ENCODE results near the gene DLK1.

The DLK1 gene

DNA sequence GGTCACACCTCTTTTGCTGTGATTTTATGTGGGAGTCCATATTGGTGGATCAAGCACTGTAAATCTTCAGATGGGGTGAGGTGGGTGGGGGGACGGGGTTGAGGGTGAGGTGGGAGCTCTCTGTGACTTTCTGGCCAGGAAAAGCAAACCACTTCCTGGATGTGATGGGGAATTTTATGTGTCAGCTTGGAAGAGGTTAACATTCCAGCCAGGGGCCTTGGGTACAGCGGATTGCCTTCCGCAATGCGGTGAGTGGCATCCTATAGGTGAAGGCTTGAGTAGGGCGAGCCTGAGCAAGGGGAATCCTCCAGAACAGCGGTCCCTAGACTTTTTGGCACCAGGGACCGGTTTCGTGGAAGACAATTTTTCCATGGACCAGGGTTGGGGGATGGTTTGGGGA is 36.2 kb downstream of the DLK1 start:
- TF ChIP-seq CTCF (IDR thresholded peaks at IDR 0.05; ENCODE audit: low read depth, low read length): no peak
- H3K4me3 ChIP-seq (replicated peaks in 1 of 2; ENCODE audit: low read depth in 2 of 2, low read length in 2 of 2): no peak overlapping the region
- no peak for DNase-seq (ENCODE audit: low read depth in 2 of 2)

GRCh38 chr14:100764471-100765115 is 37.9 kb downstream of the DLK1 start:
- no peak for TF ChIP-seq CTCF (IDR thresholded peaks at IDR 0.05; ENCODE audit: low read depth, low read length)
- H3K4me3 ChIP-seq (replicated peaks in 1 of 2; ENCODE audit: low read depth in 2 of 2, low read length in 2 of 2): no peak overlapping the region
- DNase-seq (ENCODE audit: low read depth in 2 of 2): no peak

DNA sequence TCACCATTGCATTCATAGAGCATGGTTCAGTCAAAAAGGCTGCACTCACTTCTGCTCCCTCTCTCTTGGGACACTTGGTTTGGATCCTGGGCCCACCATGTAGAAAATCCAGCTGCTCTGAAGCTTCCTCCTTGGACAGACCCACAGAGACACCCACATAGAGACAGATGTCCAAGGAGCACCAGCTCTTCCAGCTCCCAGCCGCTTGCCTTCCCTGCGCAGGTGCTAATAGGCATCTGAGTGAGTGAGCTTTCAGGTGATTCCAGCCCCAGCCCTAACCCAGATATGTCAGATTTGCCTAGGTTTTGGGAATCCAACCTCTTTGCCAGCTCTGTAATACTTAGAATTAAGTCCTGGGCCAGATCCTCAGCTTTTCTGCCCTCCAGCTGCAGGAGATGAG is 38.6 kb downstream of the DLK1 start:
- no peak overlapping the region for H3K4me3 ChIP-seq (replicated peaks in 1 of 2; ENCODE audit: low read depth in 2 of 2, low read length in 2 of 2)
- DNase-seq (ENCODE audit: low read depth in 2 of 2): no peak
- no peak for TF ChIP-seq CTCF (IDR thresholded peaks at IDR 0.05; ENCODE audit: low read depth, low read length)

GRCh38 chr14:100765991-100766390 is 39.3 kb downstream of the DLK1 start:
- TF ChIP-seq CTCF (IDR thresholded peaks at IDR 0.05; ENCODE audit: low read depth, low read length): no peak
- no peak overlapping the region for H3K4me3 ChIP-seq (replicated peaks in 1 of 2; ENCODE audit: low read depth in 2 of 2, low read length in 2 of 2)
- no peak for DNase-seq (ENCODE audit: low read depth in 2 of 2)

DNA sequence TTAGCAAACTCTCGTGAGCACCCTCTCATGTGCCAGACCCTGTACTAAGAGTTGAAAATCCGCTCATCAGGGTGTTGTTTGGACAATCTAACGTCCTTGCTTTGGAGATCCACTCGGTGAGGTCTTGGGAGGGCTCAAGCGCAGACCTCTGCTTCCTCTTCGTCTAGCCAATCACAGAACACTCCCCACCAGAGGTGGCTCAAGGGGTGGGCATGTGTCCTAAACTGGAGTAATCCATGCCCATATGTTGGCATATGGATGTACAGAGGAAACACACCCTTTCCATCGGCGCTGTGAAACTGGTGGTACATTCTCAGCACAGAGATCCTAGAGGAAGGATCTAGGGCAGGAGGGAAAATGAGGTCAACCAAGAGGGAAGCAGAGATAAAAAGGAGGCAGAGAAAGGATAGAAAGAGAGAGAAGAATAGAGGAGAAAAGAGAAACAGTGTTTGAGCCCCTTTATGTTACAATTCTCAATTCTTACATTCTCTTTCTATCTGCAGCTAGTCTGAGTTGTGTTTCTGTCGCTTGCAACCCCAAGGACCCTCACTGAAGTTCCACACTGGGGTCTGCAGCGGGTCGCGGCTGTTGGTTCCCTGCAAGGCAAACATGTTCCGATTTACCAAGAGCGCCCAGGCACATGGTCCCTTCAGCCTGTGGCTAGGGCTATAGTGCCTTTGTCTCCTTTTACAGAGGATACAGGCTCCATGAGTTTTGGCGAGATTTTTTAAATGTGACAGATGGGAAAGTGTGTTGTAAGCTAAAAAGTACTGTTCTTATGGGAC is 40.5 kb downstream of the DLK1 start:
- H3K4me3 ChIP-seq (replicated peaks in 1 of 2; ENCODE audit: low read depth in 2 of 2, low read length in 2 of 2): no peak overlapping the region
- no peak for TF ChIP-seq CTCF (IDR thresholded peaks at IDR 0.05; ENCODE audit: low read depth, low read length)
- DNase-seq (ENCODE audit: low read depth in 2 of 2): no peak

DNA sequence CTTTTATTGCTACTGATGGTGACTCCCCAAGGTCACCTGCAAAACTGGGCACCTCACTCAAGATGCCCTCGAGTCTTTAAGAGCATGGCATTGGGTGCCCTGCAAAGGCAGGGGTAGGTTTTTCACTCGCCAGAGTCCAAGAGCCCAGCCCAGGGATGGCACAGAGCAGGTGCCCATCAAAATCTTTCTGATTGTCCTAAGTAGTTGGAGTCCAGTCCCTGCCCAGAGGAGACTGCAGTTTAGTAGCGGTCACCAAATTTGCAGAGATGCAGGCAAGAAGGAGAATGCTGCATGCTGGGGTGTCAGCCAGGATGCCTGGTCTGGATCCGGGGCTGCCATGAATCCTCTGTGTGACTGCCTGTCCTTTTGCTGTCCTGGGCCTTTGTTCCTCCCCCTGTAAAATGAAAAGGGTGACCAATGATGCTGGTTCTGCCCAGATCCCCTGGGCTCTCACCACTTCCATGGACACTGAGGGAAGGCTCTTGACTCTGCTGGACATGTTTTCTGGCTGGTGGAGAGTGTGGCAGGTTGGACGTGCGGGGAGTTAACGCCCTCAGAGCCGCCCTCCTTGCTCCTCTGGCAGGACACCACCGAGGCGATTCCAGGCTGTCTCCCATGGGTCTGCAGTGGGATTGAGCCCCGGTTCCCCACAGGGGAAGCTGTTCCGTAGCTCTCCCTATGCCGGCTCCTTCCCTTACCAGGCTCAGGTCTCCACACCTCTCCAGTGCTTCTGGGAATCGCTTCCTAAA is 41.3 kb downstream of the DLK1 start:
- TF ChIP-seq CTCF (IDR thresholded peaks at IDR 0.05; ENCODE audit: low read depth, low read length): no peak
- no peak for DNase-seq (ENCODE audit: low read depth in 2 of 2)
- H3K4me3 ChIP-seq (replicated peaks in 1 of 2; ENCODE audit: low read depth in 2 of 2, low read length in 2 of 2): no peak overlapping the region

Data from cardiac fibroblast (primary cell).